Testis (tissue), 3 donors: ENCODE data around the gene CD96. TPM values are rescaled to one million over a fixed set of nuclear protein-coding genes. Genes with fewer than 3 reads are reported as not detected.

Experiments
- DNase-seq: peaks from one replicate; pipeline ENCODE4 v3.0.0-alpha.2; 2019
- H3K27ac ChIP-seq, 2 donors: fragments of 200-600 bp; sonication (generic); one replicate each; pipeline ENCODE4 v1.5.1; 2019
- H3K27me3 ChIP-seq: fragments of 200-600 bp; sonication (generic); one replicate; pipeline ENCODE4 v1.5.1; 2019
- H3K36me3 ChIP-seq: fragments of 200-600 bp; sonication (generic); one replicate; pipeline ENCODE4 v1.5.1; 2017; ENCODE audit warnings: low read depth; ENCODE audit errors: missing control alignments
- H3K4me1 ChIP-seq: fragments of 200-600 bp; sonication (generic); one replicate; pipeline ENCODE4 v1.5.1; 2019
- H3K4me3 ChIP-seq, 2 donors: fragments of 200-600 bp; sonication (generic); one replicate each; pipeline ENCODE4 v1.5.1; 2017 to 2019
- H3K9me3 ChIP-seq: fragments of 200-600 bp; sonication (generic); one replicate; pipeline ENCODE4 v1.5.1; 2017
- CTCF ChIP-seq, 3 experiments: fragments of 450-650 bp in 2 of 3; fragments of 200-600 bp in 1 of 3; sonication (generic) in 1 of 3; IDR thresholded peaks; one replicate each; pipeline ENCODE4 v1.5.1; 2016 to 2019; ENCODE audit warnings: antibody characterized with exemption in 3 of 3, mild to moderate bottlenecking in 2 of 3, moderate library complexity in 1 of 3
- POLR2A ChIP-seq: fragments of 450-650 bp; IDR thresholded peaks from one replicate; pipeline ENCODE4 v1.6.1; 2017; ENCODE audit warnings: antibody characterized with exemption, mild to moderate bottlenecking, moderate library complexity
- WGBS, 2 donors: methylation state at CpG; one replicate each; pipeline ENCODE4 v1.1.5; 2018; 5-methylcytosine and 5-hydroxymethylcytosine counted together
- intact Hi-C: fragments of 100-400 bp; cut with DNase I; formaldehyde crosslinking; loops from one replicate; pipeline ENCODE4 v1.15.1; 2023; ENCODE audit warnings: low total_unique reads
- polyA plus RNA-seq: library from polyadenylated mRNA; stranded (reverse); fragments of 350-450 nt; fragmentation: Illumina TruSeq; extraction: RNeasy Lipid Tissue Mini Kit (QIAGEN cat#74804); gene quantifications from one replicate; pipeline ENCODE4 v1.2.3, GENCODE V29; 2014; ENCODE audit warnings: low read depth, low replicate concordance; ENCODE audit not compliant: insufficient read depth
- total RNA-seq, 2 donors: library from RNA; depleted of rRNA; stranded (reverse); fragments of >200 nt; gene quantifications; one replicate each; pipeline ENCODE4 v1.2.3, GENCODE V29; 2016

The CD96 gene
- total and polyA plus RNA-seq, 3 donors from 2014 or later, result 0.16 to 1.5 (median 0.99) TPM

GRCh38 chr3:111582120-111582474 lies 40.1 kb downstream of the CD96 start:
- H3K27ac ChIP-seq, result no peak overlapping the region
- H3K4me3 ChIP-seq, result no peak overlapping the region
- intact Hi-C loops, result no loop called here
- no peaks in the 10 kb centered on the region for H3K9me3 ChIP-seq
- H3K27me3 ChIP-seq, result no peaks in the 10 kb centered on the region
- H3K4me1 ChIP-seq, result no peaks in the 10 kb centered on the region
- no peak for DNase-seq
- WGBS, 2 donors, result 88% methylated on average over 1 of the region's 1 CpG
- no peaks in the 10 kb centered on the region for H3K36me3 ChIP-seq
- TF ChIP-seq CTCF (IDR thresholded peaks at IDR 0.05) (no peak), POLR2A (no peak)

- Histone ChIP-seq H3K27me3 (no peaks in the 10 kb centered on the region), H3K4me3 (no peak overlapping the region), H3K4me1 (no peaks in the 10 kb centered on the region), H3K27ac (no peak overlapping the region), H3K36me3 (no peaks in the 10 kb centered on the region), H3K9me3 (no peaks in the 10 kb centered on the region)
- DNase-seq, result no peak
- intact Hi-C loops, result no loop called here
- WGBS, 2 donors, result 92 to 94% methylated on average over 1 of the region's 1 CpG
- TF ChIP-seq POLR2A (no peak), CTCF (IDR thresholded peaks at IDR 0.05) (no peak)
These were observed 42.7 kb downstream of the CD96 start for GRCh38 chr3:111584744-111585143.

GRCh38 chr3:111585217-111585616 lies 43.2 kb downstream of the CD96 start:
- TF ChIP-seq POLR2A (no peak), CTCF (IDR thresholded peaks at IDR 0.05) (no peak)
- H3K36me3 ChIP-seq, result no peaks in the 10 kb centered on the region
- no peak overlapping the region for H3K27ac ChIP-seq
- no peaks in the 10 kb centered on the region for H3K4me1 ChIP-seq
- intact Hi-C loops, result no loop called here
- DNase-seq, result no peak
- no peak overlapping the region for H3K4me3 ChIP-seq
- WGBS, 2 donors, result 81 to 93% methylated on average over 1 of the region's 1 CpG
- H3K27me3 ChIP-seq, result no peaks in the 10 kb centered on the region
- H3K9me3 ChIP-seq, result no peaks in the 10 kb centered on the region

- no peak for TF ChIP-seq POLR2A
- no peak for TF ChIP-seq CTCF (IDR thresholded peaks at IDR 0.05)
- H3K36me3 ChIP-seq, result no peaks in the 10 kb centered on the region
- no peaks in the 10 kb centered on the region for H3K9me3 ChIP-seq
- H3K4me3 ChIP-seq, result no peak overlapping the region
- H3K27me3 ChIP-seq, result no peaks in the 10 kb centered on the region
- no peak overlapping the region for H3K27ac ChIP-seq
- intact Hi-C loops, result no loop called here
- DNase-seq, result no peak
- H3K4me1 ChIP-seq, result no peaks in the 10 kb centered on the region
These were observed 46.5 kb downstream of the CD96 start for GRCh38 chr3:111588527-111588926.

GRCh38 chr3:111589303-111590142 lies 47.5 kb downstream of the CD96 start:
- Histone ChIP-seq H3K4me1 (no peaks in the 10 kb centered on the region), H3K27ac (no peak overlapping the region), H3K9me3 (no peaks in the 10 kb centered on the region), H3K27me3 (no peaks in the 10 kb centered on the region), H3K4me3 (no peak overlapping the region), H3K36me3 (no peaks in the 10 kb centered on the region)
- intact Hi-C loops, result no loop called here
- no peak for DNase-seq
- WGBS, 2 donors, result 60 to 65% methylated on average over 2 of the region's 2 CpGs
- TF ChIP-seq CTCF (IDR thresholded peaks at IDR 0.05), result no peak
- TF ChIP-seq POLR2A, result no peak
